IPS-15b (cell line): ENCODE results near the gene RNASE7.
"Not testable (repeated sequence)": the region's sequence is repeated elsewhere in the genome, so short reads cannot be mapped to it uniquely, and the experiment has no call there.

ENCODE experiments used
- H3K27me3 ChIP-seq: one replicate; pipeline ENCODE4 v1.6.1; 2013; ENCODE audit warnings: low read length; ENCODE audit not compliant: control insufficient read depth, insufficient read depth
- H3K36me3 ChIP-seq: one replicate; pipeline ENCODE4 v1.6.1; 2013; ENCODE audit warnings: low read length; ENCODE audit not compliant: control insufficient read depth, insufficient read depth
- H3K4me1 ChIP-seq: one replicate; pipeline ENCODE4 v1.6.1; 2013; ENCODE audit warnings: mild to moderate bottlenecking, low read length; ENCODE audit not compliant: control insufficient read depth, insufficient read depth
- H3K4me3 ChIP-seq: one replicate; pipeline ENCODE4 v1.5.1; 2013; ENCODE audit warnings: low read depth, low read length
- H3K9ac ChIP-seq: one replicate; pipeline ENCODE4 v1.6.1; 2013; ENCODE audit warnings: low read depth, mild to moderate bottlenecking, low read length
- H3K9me3 ChIP-seq: one replicate; pipeline ENCODE4 v1.6.1; 2013; ENCODE audit warnings: mild to moderate bottlenecking, low read length; ENCODE audit not compliant: control insufficient read depth, insufficient read depth

RNASE7 gene

GRCh38 chr14:21041676-21042433 is at the start of gene RNASE7:
TSS of gene RNASE7 (plus strand) at chr14:21042362. CDS start at chr14:21042993, 631 bp downstream.
- Histone ChIP-seq H3K9me3 (no peaks in the 10 kb centered on the region), H3K4me3 (no peak within 1 kb of the TSS), H3K36me3 (no peaks in the 10 kb centered on the region), H3K9ac (no peak within 1 kb of the TSS), H3K27me3 (no peaks in the 10 kb centered on the region), H3K4me1 (peaks cover 13% of the 10 kb centered on the region)

- H3K27me3 ChIP-seq, result no peaks in the 10 kb centered on the region
- no peak overlapping the region for H3K4me3 ChIP-seq
- no peak overlapping the region for H3K9ac ChIP-seq
- peaks cover 30% of the 10 kb centered on the region for H3K36me3 ChIP-seq
- peaks cover 5% of the 10 kb centered on the region for H3K4me1 ChIP-seq
- no peaks in the 10 kb centered on the region for H3K9me3 ChIP-seq
These were observed 45.6 kb upstream of the RNASE7 start for GRCh38 chr14:20996521-20996920.

- Histone ChIP-seq H3K36me3 (peaks cover 27% of the 10 kb centered on the region), H3K9ac (no peak overlapping the region), H3K4me1 (peaks cover 5% of the 10 kb centered on the region), H3K4me3 (no peak overlapping the region), H3K27me3 (no peaks in the 10 kb centered on the region), H3K9me3 (no peaks in the 10 kb centered on the region)
These were observed 45.0 kb upstream of the RNASE7 start for GRCh38 chr14:20997115-20997514.

GRCh38 chr14:20997564-20997963 is 44.6 kb upstream of the RNASE7 start:
- no peak overlapping the region for H3K9ac ChIP-seq
- no peak overlapping the region for H3K4me3 ChIP-seq
- no peaks in the 10 kb centered on the region for H3K9me3 ChIP-seq
- H3K36me3 ChIP-seq, result peaks cover 27% of the 10 kb centered on the region
- no peaks in the 10 kb centered on the region for H3K27me3 ChIP-seq
- H3K4me1 ChIP-seq, result peaks cover 5% of the 10 kb centered on the region

- no peak overlapping the region for H3K9ac ChIP-seq
- H3K36me3 ChIP-seq, result peaks cover 27% of the 10 kb centered on the region
- peaks cover 5% of the 10 kb centered on the region for H3K4me1 ChIP-seq
- H3K27me3 ChIP-seq, result no peaks in the 10 kb centered on the region
- no peak overlapping the region for H3K4me3 ChIP-seq
- no peaks in the 10 kb centered on the region for H3K9me3 ChIP-seq
These were observed 44.0 kb upstream of the RNASE7 start for GRCh38 chr14:20998139-20998538.

- Histone ChIP-seq H3K36me3 (peaks cover 27% of the 10 kb centered on the region), H3K9me3 (no peaks in the 10 kb centered on the region), H3K4me1 (peaks cover 5% of the 10 kb centered on the region), H3K9ac (no peak within 1 kb of the TSS), H3K27me3 (no peaks in the 10 kb centered on the region), H3K4me3 (no peak within 1 kb of the TSS)
These were observed 43.3 kb upstream of the RNASE7 start, which contains the start of gene SLC39A2 for GRCh38 chr14:20998674-20999366. TSS of gene SLC39A2 (plus strand) at chr14:20999293. CDS start at chr14:20999447, 154 bp downstream.

- no peak overlapping the region for H3K4me3 ChIP-seq
- H3K36me3 ChIP-seq, result peaks cover 21% of the 10 kb centered on the region
- no peak overlapping the region for H3K9ac ChIP-seq
- peaks cover 5% of the 10 kb centered on the region for H3K4me1 ChIP-seq
- no peaks in the 10 kb centered on the region for H3K9me3 ChIP-seq
- no peaks in the 10 kb centered on the region for H3K27me3 ChIP-seq
These were observed 42.6 kb upstream of the RNASE7 start for GRCh38 chr14:20999591-20999990.

- H3K4me3 ChIP-seq, result no peak overlapping the region
- no peak overlapping the region for H3K9ac ChIP-seq
- no peaks in the 10 kb centered on the region for H3K27me3 ChIP-seq
- H3K9me3 ChIP-seq, result no peaks in the 10 kb centered on the region
- H3K36me3 ChIP-seq, result peaks cover 6% of the 10 kb centered on the region
- peaks cover 5% of the 10 kb centered on the region for H3K4me1 ChIP-seq
These were observed 40.9 kb upstream of the RNASE7 start for GRCh38 chr14:21001218-21001617.

- Histone ChIP-seq H3K9ac (no peak overlapping the region), H3K4me3 (no peak overlapping the region), H3K9me3 (no peaks in the 10 kb centered on the region), H3K27me3 (no peaks in the 10 kb centered on the region), H3K36me3 (no peaks in the 10 kb centered on the region), H3K4me1 (peaks cover 1% of the 10 kb centered on the region)
These were observed 38.3 kb upstream of the RNASE7 start for GRCh38 chr14:21003788-21004346.

GRCh38 chr14:21009721-21010120 is 32.4 kb upstream of the RNASE7 start:
- not testable (repeated sequence) for H3K9ac ChIP-seq, H3K27me3 ChIP-seq, H3K36me3 ChIP-seq, H3K9me3 ChIP-seq, H3K4me3 ChIP-seq, H3K4me1 ChIP-seq

GRCh38 chr14:21011136-21011535 is 31.0 kb upstream of the RNASE7 start:
- no peak overlapping the region for H3K9ac ChIP-seq
- H3K4me3 ChIP-seq, result no peak overlapping the region
- peaks cover 7% of the 10 kb centered on the region for H3K4me1 ChIP-seq
- H3K9me3 ChIP-seq, result no peaks in the 10 kb centered on the region
- no peaks in the 10 kb centered on the region for H3K27me3 ChIP-seq
- no peaks in the 10 kb centered on the region for H3K36me3 ChIP-seq

GRCh38 chr14:21014761-21015190 is 27.4 kb upstream of the RNASE7 start:
- peaks cover 2% of the 10 kb centered on the region for H3K36me3 ChIP-seq
- H3K9ac ChIP-seq, result no peak overlapping the region

More at GRCh38 chr14:21014761-21015190, 27.4 kb upstream of the RNASE7 start:
- Histone ChIP-seq H3K9me3 (no peaks in the 10 kb centered on the region), H3K27me3 (no peaks in the 10 kb centered on the region), H3K4me1 (peaks cover 7% of the 10 kb centered on the region), H3K4me3 (no peak overlapping the region)
